Measurements from ENCODE around the gene ZNF578. TPM values are rescaled to one million over a fixed set of nuclear protein-coding genes. Genes with fewer than 3 reads are reported as not detected.

The ZNF578 gene
- total RNA-seq, 1 experiment from 2014 or later: not detected

GRCh38 chr19:52428937-52429336, 24.4 kb upstream of the ZNF578 start, which contains the start of gene ZNF534:
TSS of gene ZNF534 (plus strand) at chr19:52429148. CDS start at chr19:52431475, 2,327 bp downstream.
- POLR2A ChIA-PET: no interaction called here
- no peak within 1 kb of the TSS for H3K4me3 ChIP-seq (ENCODE audit: low read depth, low read length)
- no peaks in the 10 kb centered on the region for H3K36me3 Mint-ChIP-seq (ENCODE audit: insufficient read depth, unreplicated experiment)
- peaks cover 16% of the 10 kb centered on the region for H3K9me3 ChIP-seq
- no peaks in the 10 kb centered on the region for H3K36me3 ChIP-seq (ENCODE audit: control insufficient read depth, insufficient read depth, low read length)
- H3K27ac Mint-ChIP-seq (ENCODE audit: unreplicated experiment): no peak within 1 kb of the TSS
- CTCF ChIA-PET: no interaction called here
- TF ChIP-seq CTCF (IDR thresholded peaks at IDR 0.05; ENCODE audit: insufficient read depth in 1 of 2, low read depth in 1 of 2, low read length in 1 of 2, severe bottlenecking in 1 of 2, unreplicated experiment in 1 of 2): no peak
- intact Hi-C loops (cut with micrococcal nuclease; ENCODE audit: unreplicated experiment): no loop called here
- no peaks in the 10 kb centered on the region for H3K27me3 ChIP-seq (replicated peaks; ENCODE audit: control insufficient read depth, insufficient read depth, low read length)
- no peaks in the 10 kb centered on the region for H3K4me1 ChIP-seq
- no peak for DNase-seq
- H3K9me3 Mint-ChIP-seq (ENCODE audit: unreplicated experiment): peaks cover 39% of the 10 kb centered on the region
- H3K4me1 Mint-ChIP-seq (ENCODE audit: low read depth, unreplicated experiment): no peaks in the 10 kb centered on the region
- no peaks in the 10 kb centered on the region for H3K27me3 Mint-ChIP-seq (ENCODE audit: insufficient read depth, unreplicated experiment)
- no TSS peak for BruUV-seq (replicated peaks)
- H3K4me3 Mint-ChIP-seq (ENCODE audit: unreplicated experiment): no peak within 1 kb of the TSS

GRCh38 chr19:52442179-52442578, 11.2 kb upstream of the ZNF578 start:
- Mint-ChIP-seq H3K9me3 (ENCODE audit: unreplicated experiment) (peaks cover 59% of the 10 kb centered on the region), H3K27ac (ENCODE audit: unreplicated experiment) (no peak overlapping the region)

GRCh38 chr19:52444506-52444905, 8.8 kb upstream of the ZNF578 start:
- DNase-seq: no peak
- Mint-ChIP-seq H3K27ac (ENCODE audit: unreplicated experiment) (no peak overlapping the region), H3K27me3 (ENCODE audit: insufficient read depth, unreplicated experiment) (no peaks in the 10 kb centered on the region), H3K9me3 (ENCODE audit: unreplicated experiment) (peaks cover 58% of the 10 kb centered on the region), H3K36me3 (ENCODE audit: insufficient read depth, unreplicated experiment) (no peaks in the 10 kb centered on the region), H3K4me1 (ENCODE audit: low read depth, unreplicated experiment) (no peaks in the 10 kb centered on the region), H3K4me3 (ENCODE audit: unreplicated experiment) (no peak overlapping the region)
- no peaks in the 10 kb centered on the region for H3K36me3 ChIP-seq (ENCODE audit: control insufficient read depth, insufficient read depth, low read length)
- no peak overlapping the region for H3K4me3 ChIP-seq (ENCODE audit: low read depth, low read length)
- TF ChIP-seq CTCF (IDR thresholded peaks at IDR 0.05; ENCODE audit: insufficient read depth in 1 of 2, low read depth in 1 of 2, low read length in 1 of 2, severe bottlenecking in 1 of 2, unreplicated experiment in 1 of 2): no peak
- H3K27me3 ChIP-seq (replicated peaks; ENCODE audit: control insufficient read depth, insufficient read depth, low read length): no peaks in the 10 kb centered on the region
- H3K9me3 ChIP-seq: peaks cover 42% of the 10 kb centered on the region
- ChIA-PET CTCF (no interaction called here), POLR2A (no interaction called here)
- intact Hi-C loops (cut with micrococcal nuclease; ENCODE audit: unreplicated experiment): no loop called here
- BruUV-seq (replicated peaks): no TSS peak
- no peaks in the 10 kb centered on the region for H3K4me1 ChIP-seq

More at GRCh38 chr19:52442179-52442578, 11.2 kb upstream of the ZNF578 start:
- Histone ChIP-seq H3K9me3 (peaks cover 42% of the 10 kb centered on the region), H3K27me3 (replicated peaks; ENCODE audit: control insufficient read depth, insufficient read depth, low read length) (no peaks in the 10 kb centered on the region), H3K36me3 (ENCODE audit: control insufficient read depth, insufficient read depth, low read length) (no peaks in the 10 kb centered on the region), H3K4me1 (no peaks in the 10 kb centered on the region), H3K4me3 (ENCODE audit: low read depth, low read length) (no peak overlapping the region)
- intact Hi-C loops (cut with micrococcal nuclease; ENCODE audit: unreplicated experiment): no loop called here
- Mint-ChIP-seq H3K27me3 (ENCODE audit: insufficient read depth, unreplicated experiment) (no peaks in the 10 kb centered on the region), H3K4me1 (ENCODE audit: low read depth, unreplicated experiment) (no peaks in the 10 kb centered on the region), H3K4me3 (ENCODE audit: unreplicated experiment) (no peak overlapping the region), H3K36me3 (ENCODE audit: insufficient read depth, unreplicated experiment) (no peaks in the 10 kb centered on the region)
- no TSS peak for BruUV-seq (replicated peaks)
- ChIA-PET CTCF (no interaction called here), POLR2A (no interaction called here)
- no peak for TF ChIP-seq CTCF (IDR thresholded peaks at IDR 0.05; ENCODE audit: insufficient read depth in 1 of 2, low read depth in 1 of 2, low read length in 1 of 2, severe bottlenecking in 1 of 2, unreplicated experiment in 1 of 2)
- DNase-seq: no peak

Measured in Caco-2 (cell line).